GM18499 (cell line): ENCODE data around the gene PCCB.
"Not testable (repeated sequence)": the region's sequence is repeated elsewhere in the genome, so short reads cannot be mapped to it uniquely, and the experiment has no call there.

ENCODE experiments used
- ATAC-seq: cut with Tn5 transposase; IDR thresholded peaks from one replicate; pipeline ENCODE4 v1.9.1; 2021; ENCODE audit warnings: moderate number of reproducible peaks; ENCODE audit not compliant: insufficient read depth, unreplicated experiment

The PCCB gene

GRCh38 chr3:136311261-136311660, 61.1 kb downstream of the PCCB start:
- no peak for ATAC-seq

- ATAC-seq = no peak
Observed at GRCh38 chr3:136311968-136312367, 61.8 kb downstream of the PCCB start.

DNA sequence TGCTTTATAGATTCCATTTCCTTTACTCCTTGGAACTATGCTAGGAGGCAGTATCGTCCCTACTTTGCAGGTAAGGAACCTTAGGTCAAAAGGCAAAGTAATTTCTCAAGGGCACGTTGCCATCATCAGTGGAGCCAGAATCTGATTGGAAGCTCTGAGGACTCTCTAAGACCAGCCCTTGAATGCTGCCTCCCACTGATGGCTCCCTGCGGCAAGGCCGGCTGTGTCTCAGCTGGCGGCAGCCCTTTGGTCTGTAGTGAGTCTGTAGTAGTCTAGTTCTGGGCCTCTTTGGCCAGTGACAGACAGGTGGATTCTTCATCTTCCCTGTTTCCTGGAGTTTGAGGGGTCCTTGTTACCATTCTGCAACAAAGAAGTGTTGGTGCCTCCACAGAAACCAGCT, 76.2 kb downstream of the PCCB start:
- ATAC-seq = no peak

DNA sequence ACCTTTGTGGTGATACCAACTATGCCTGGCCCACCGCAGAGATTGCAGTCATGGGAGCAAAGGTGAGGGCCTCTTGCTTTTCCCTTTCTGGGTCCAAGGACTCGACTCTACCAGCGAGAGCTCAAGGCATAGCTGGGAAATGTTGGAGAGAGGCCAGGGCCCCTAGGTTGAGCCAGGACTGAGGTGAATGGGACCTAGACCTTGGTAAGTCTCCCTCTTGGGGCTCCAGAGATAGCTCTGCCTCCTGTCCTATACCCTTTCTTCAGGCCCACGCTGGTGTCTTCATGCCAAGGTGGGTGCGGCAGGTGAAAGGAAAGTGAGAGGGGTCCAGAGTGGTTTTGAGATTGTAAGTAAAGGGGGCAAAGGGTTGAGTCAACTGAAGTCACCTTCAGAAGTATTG, 77.5 kb downstream of the PCCB start:
- ATAC-seq = no peak

- ATAC-seq = no peak
Observed at GRCh38 chr3:136329593-136329992, 79.5 kb downstream of the PCCB start.

DNA sequence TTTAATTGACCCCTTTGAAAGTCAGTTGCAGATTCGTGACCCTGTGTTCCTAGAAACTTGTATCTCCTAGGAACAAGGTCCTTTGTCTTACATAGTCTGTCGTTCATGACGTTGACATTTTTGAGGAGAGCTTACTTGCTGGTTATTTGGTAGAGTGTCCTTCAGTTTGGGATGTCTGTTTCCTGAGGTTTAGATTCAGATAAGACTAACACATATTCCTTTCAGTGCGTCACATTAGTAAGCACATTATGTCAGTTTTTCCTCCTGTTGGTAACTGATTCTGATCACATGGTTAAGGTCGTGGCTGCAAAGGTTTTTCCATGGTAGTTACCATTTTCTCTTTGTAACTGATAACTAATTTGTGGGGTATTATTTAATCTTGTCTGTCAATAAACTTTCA, 80.8 kb downstream of the PCCB start:
- ATAC-seq = no peak

DNA sequence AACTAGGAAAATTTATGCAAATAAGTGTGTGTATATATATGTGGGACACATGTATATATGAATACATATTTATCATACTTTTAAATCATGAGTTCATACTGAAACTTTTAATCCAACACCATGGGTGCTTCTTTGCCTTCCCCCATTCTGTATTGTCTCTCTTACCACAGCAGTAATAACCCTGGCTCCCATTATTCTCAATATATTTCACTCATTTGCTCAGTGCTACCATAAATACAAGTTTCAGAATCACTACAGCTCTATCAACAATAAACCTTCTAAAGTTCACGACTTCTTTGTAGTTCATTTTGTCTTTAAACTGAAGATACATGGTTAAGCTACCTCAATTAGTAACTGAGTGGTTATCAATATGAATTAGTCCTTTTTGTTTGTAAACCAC, 82.2 kb downstream of the PCCB start:
- no peak for ATAC-seq

DNA sequence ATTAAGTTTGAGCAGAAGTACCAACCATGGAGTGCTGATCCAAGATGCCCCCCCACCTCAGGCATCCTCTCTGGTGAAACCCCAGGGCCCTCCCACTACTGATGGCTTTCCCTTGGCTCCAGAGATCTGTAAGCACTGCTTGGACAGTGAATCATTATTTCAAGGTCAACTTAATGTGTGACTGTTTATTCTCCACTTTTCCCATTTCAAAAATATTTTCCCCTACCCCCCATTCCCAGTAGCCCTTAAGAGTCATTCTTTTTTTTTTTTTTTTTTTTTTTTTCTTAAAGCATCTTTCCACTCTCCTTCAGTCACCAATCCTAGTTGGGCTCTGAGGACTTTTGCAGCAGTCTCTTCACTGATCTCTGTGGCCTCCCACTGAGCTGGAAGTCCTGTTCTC, 82.6 kb downstream of the PCCB start:
- no peak for ATAC-seq

DNA sequence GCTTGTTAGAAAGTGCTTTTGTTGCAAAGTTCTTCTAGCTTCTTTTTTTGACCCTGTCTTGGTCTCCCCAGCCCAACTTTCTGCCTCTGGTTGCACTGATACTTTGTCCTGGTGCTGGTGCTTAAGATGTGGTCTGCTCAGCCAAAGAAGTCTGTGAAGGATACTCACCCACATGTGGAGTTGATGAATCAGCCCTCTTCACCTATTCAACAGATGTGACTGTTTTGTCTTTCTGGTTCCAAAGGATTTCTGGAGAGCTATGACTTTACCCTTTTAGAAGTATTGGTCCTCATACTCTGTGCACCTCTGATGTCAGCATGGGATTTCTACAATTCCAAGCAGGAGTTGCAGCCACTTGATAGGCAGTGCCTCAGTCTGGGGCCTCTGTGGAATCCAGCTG, 84.1 kb downstream of the PCCB start:
- no peak for ATAC-seq

DNA sequence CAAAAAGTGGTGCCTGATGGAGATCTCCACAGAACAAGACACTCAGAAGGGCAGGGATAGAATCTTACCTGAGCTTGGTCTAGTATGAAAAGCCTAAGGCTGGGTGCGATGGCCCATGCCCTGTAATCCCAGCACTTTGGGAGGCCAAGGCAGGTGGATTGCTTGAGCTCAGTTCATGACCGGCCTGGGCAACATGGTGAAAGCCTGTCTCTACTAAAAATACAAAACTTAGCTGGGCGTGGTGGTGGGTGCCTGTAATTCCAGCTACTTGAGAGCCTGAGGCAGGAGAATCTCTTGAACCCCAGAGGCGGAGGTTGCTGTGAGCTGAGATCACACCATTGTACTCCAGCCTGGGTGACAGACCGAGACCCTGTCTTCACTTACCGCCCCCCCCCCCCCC, 84.6 kb downstream of the PCCB start:
- ATAC-seq = not testable (repeated sequence)

- ATAC-seq = no peak
Observed at GRCh38 chr3:136336329-136337100, 86.4 kb downstream of the PCCB start.

DNA sequence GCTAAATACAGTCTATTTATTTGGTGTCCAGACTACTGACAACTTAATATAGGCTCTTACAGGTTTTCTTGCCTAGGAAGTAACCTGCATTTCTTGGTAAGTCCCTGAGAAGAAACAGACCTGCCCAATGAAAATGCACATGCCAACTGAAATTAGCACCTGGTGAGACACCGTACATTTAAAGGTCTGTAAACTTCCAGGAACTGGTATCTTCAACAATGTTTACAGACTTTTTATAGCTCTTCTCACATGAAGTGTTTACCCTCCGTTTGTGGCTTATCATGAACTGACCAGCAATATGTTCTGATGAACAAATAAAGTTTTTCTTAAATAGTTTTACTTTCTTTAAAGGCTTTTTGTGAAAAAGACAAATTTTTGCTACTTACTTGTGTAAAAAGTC, 93.3 kb downstream of the PCCB start:
- no peak for ATAC-seq

GRCh38 chr3:136343873-136344555, 93.9 kb downstream of the PCCB start:
- ATAC-seq = no peak

DNA sequence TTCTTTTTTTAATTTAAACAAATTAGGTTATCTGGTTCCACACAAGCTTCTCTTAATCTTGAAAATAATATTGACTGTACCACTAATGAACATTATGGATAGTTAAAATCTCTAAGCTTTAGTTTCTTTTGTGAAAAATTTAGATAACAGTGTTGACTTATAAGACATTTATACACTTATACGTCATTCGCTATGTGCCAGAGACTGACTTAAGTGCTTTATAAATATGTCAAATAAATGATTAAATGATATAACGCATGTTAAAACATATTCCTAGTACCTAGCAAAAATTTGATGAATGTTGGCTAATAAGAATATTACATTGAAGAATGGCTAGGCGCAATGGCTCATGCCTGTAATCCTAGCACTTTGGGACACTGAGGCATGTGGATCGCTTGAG, 96.3 kb downstream of the PCCB start:
- ATAC-seq = no peak

DNA sequence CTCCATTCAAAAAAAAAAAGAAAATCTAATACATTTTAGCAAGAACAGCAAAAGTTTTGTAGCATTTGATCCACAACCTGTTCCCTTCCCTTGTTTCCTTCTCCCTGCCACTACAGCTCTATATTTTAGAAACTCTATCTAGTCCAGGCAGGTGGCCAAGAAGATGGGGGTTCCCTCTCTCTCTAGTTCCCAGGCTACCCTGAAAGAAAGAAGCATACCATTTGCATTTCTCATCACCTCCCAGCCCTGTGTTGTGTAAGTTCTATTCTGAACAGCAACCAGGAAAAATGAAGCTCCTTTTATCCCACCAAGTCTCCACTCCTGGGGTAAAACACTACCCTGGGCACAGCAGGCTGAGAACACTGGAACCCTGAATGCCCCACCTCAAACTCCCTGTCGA, 100.0 kb downstream of the PCCB start:
- ATAC-seq = no peak

GRCh38 chr3:136350557-136350956, 100.4 kb downstream of the PCCB start:
- ATAC-seq = no peak

- no peak for ATAC-seq
Observed at GRCh38 chr3:136351351-136351750, 101.2 kb downstream of the PCCB start.

- no peak for ATAC-seq
Observed at GRCh38 chr3:136351905-136352304, 101.8 kb downstream of the PCCB start.

DNA sequence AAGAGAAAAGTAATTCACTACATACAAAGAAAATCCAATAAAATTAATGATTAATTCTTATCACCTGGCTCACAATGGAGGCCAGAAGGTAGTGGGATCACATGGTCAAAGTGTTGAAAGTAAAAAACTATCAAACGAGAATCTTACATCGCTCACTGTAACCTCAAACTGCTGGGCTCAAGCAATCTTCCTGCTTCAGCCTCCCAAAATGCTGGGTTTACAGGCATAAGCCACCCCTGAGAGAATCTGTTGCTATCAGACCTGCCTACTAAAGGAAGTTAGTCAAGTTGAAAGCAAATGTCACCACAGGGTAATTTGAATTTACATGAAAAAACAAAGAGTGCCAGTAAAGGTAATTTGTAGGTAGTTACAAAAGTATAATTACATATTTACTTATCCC, 103.3 kb downstream of the PCCB start:
- no peak for ATAC-seq

DNA sequence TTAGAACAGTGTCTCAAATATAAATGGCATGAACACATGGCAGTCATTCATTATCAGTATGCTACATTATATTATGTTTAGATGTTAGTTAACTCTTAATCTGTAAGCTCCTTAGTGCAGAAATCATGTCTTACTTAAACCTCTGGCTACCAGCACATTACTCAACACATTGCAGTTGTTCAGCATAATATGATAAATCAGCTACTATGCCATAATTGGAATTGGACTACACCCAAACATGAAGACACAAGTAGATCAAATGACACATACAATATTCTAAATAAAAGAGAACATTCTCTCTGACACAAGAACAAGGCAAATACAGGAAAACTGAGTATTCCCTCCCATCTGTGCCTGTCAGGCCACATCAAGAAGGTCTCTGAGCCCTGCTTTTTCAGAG, 116.1 kb downstream of the PCCB start:
- ATAC-seq = no peak

DNA sequence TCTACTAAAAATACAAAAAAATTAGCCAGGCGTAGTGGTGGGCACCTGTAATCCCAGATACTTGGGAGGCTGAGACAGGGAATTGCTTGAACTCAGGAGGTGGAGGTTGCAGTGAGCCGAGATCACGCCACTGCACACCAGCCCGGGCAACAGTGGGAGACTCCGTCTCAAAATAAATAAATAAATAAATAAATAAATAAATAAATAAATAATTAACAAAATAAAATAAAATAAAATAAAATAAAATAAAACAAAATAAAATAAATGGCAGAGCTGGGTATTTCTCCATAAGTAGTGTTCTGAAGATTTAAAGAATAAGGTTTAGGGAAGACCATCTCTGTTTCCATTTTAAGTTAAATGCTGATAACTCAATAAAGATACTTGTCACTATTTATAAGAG, 125.7 kb downstream of the PCCB start:
- not testable (repeated sequence) for ATAC-seq

DNA sequence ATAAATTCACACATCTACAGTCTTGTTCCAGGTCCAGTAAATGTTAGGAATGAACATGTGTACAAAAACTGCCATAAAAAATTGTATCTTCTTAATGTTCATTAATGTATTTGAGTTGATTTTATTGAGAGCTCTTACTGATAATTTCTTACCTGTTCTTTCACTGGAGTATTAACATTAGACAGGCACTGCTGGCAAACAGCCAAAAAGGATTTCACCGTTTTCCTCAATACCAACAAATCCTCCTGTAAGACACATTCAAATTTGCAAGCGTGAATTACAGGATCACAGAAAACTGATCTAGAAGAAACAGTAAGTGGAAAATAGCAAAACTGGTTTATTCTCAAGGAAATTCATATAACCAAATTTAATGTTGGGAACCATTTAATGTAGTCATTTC, 127.4 kb downstream of the PCCB start:
- ATAC-seq = no peak
